GM19023 (cell line): ENCODE results near the gene VAPB.

Experiments
- ATAC-seq: cut with Tn5 transposase; IDR thresholded peaks from one replicate; pipeline ENCODE4 v1.9.1; 2021; ENCODE audit warnings: mild to moderate bottlenecking, moderate library complexity; ENCODE audit not compliant: unreplicated experiment

VAPB gene

GRCh38 chr20:58479726-58480440 lies 90.9 kb downstream of the VAPB start:
- ATAC-seq: no peak

GRCh38 chr20:58480551-58481336 lies 91.7 kb downstream of the VAPB start:
- no peak for ATAC-seq

- ATAC-seq: no peak
Measured at GRCh38 chr20:58481481-58482021, 92.5 kb downstream of the VAPB start.

- ATAC-seq: no peak
Measured at GRCh38 chr20:58482416-58482815, 93.4 kb downstream of the VAPB start.

GRCh38 chr20:58483051-58483450 lies 94.0 kb downstream of the VAPB start:
- ATAC-seq: no peak

GRCh38 chr20:58483470-58483869 lies 94.4 kb downstream of the VAPB start:
- no peak for ATAC-seq

- ATAC-seq: no peak
Measured at GRCh38 chr20:58485393-58485792, 96.4 kb downstream of the VAPB start.

- ATAC-seq: no peak
Measured at GRCh38 chr20:58486207-58486606, 97.2 kb downstream of the VAPB start.

- ATAC-seq: no peak
Measured at GRCh38 chr20:58492074-58492718, 103.2 kb downstream of the VAPB start.

- ATAC-seq: no peak
Measured at GRCh38 chr20:58492795-58493524, 103.9 kb downstream of the VAPB start.

GRCh38 chr20:58494923-58495622 lies 106.0 kb downstream of the VAPB start:
- no peak for ATAC-seq

- ATAC-seq: no peak
Measured at GRCh38 chr20:58495623-58496428, 106.8 kb downstream of the VAPB start.

GRCh38 chr20:58496429-58496769 lies 107.4 kb downstream of the VAPB start:
- ATAC-seq: no peak

GRCh38 chr20:58497076-58497641 lies 108.1 kb downstream of the VAPB start:
- ATAC-seq: no peak

GRCh38 chr20:58497724-58498469 lies 108.9 kb downstream of the VAPB start:
- ATAC-seq: no peak

- ATAC-seq: no peak
Measured at GRCh38 chr20:58498470-58499068, 109.5 kb downstream of the VAPB start.

- no peak for ATAC-seq
Measured at GRCh38 chr20:58500256-58500655, 111.2 kb downstream of the VAPB start.
